HEK293T (cell line): ENCODE measurements around the gene CFAP299.
"Not testable (repeated sequence)": the region's sequence is repeated elsewhere in the genome, so short reads cannot be mapped to it uniquely, and the experiment has no call there.

Experiments used
- CTCF ChIA-PET: fragments of 350-600 bp; formaldehyde crosslinking; extraction: SDS; loops from one replicate; lab custom pipeline; 2021; ENCODE audit warnings: antibody characterized with exemption, inconsistent platforms; lab: Yijun Ruan, JAX
- POLR2A ChIA-PET: fragments of 350-600 bp; formaldehyde crosslinking; extraction: SDS; loops from one replicate; lab custom pipeline; 2020; ENCODE audit warnings: antibody characterized with exemption, inconsistent platforms; lab: Yijun Ruan, JAX
- DNase-seq: peaks from one replicate; pipeline ENCODE4 v3.0.0; 2012; ENCODE audit warnings: mixed read lengths; ENCODE audit errors: extremely low spot score
- ARNT ChIP-seq: fragments of 450-650 bp; IDR thresholded peaks from 2 replicates; pipeline ENCODE4 v1.6.1; 2017; ENCODE audit warnings: mild to moderate bottlenecking
- BHLHE40 ChIP-seq: fragments of 450-650 bp; IDR thresholded peaks from 2 replicates; pipeline ENCODE4 v1.6.1; 2016; ENCODE audit warnings: mild to moderate bottlenecking, moderate library complexity, borderline replicate concordance
- CTBP1 ChIP-seq: fragments of 450-650 bp; IDR thresholded peaks from 2 replicates; pipeline ENCODE4 v1.6.1; 2016; ENCODE audit warnings: borderline replicate concordance
- ELF4 ChIP-seq: fragments of 450-650 bp; IDR thresholded peaks from 2 replicates; pipeline ENCODE4 v1.6.1; 2017; ENCODE audit warnings: antibody characterized with exemption
- FOXA1 ChIP-seq: fragments of 450-650 bp; IDR thresholded peaks from 2 replicates; pipeline ENCODE4 v1.6.1; 2016; ENCODE audit warnings: mild to moderate bottlenecking
- FOXK2 ChIP-seq: fragments of 450-650 bp; IDR thresholded peaks from 2 replicates; pipeline ENCODE4 v1.6.1; 2016; ENCODE audit warnings: mild to moderate bottlenecking
- FOXM1 ChIP-seq: fragments of 450-650 bp; IDR thresholded peaks from 2 replicates; pipeline ENCODE4 v1.6.1; 2017; ENCODE audit warnings: mild to moderate bottlenecking, borderline replicate concordance
- HDGF ChIP-seq: fragments of 450-650 bp; IDR thresholded peaks from 2 replicates; pipeline ENCODE4 v1.6.1; 2017; ENCODE audit warnings: antibody characterized with exemption, borderline replicate concordance
- L3MBTL2 ChIP-seq: fragments of 450-650 bp; conservative IDR thresholded peaks from 2 replicates; pipeline ENCODE4 v1.6.1; 2016; ENCODE audit warnings: mild to moderate bottlenecking
- LEF1 ChIP-seq: fragments of 450-650 bp; IDR thresholded peaks from 2 replicates; pipeline ENCODE4 v1.6.1; 2017; ENCODE audit warnings: mild to moderate bottlenecking, borderline replicate concordance
- NFRKB ChIP-seq: fragments of 450-650 bp; IDR thresholded peaks from 2 replicates; pipeline ENCODE4 v1.6.1; 2016; ENCODE audit warnings: mild to moderate bottlenecking, moderate library complexity
- SP1 ChIP-seq: fragments of 450-650 bp; IDR thresholded peaks from 2 replicates; pipeline ENCODE4 v1.6.1; 2017
- SUZ12 ChIP-seq: fragments of 450-650 bp; IDR thresholded peaks from 2 replicates; pipeline ENCODE4 v1.6.1; 2016; ENCODE audit warnings: mild to moderate bottlenecking
- TARDBP ChIP-seq: fragments of 450-650 bp; IDR thresholded peaks from 2 replicates; pipeline ENCODE4 v1.6.1; 2016
- ZNF384 ChIP-seq: fragments of 450-650 bp; IDR thresholded peaks from 2 replicates; pipeline ENCODE4 v1.6.1; 2016
- TF ChIP-seq, protein P1 (sequence below): fragments of 450-650 bp; IDR thresholded peaks from 2 replicates; pipeline ENCODE4 v1.6.1; 2016

CFAP299 gene

DNA sequence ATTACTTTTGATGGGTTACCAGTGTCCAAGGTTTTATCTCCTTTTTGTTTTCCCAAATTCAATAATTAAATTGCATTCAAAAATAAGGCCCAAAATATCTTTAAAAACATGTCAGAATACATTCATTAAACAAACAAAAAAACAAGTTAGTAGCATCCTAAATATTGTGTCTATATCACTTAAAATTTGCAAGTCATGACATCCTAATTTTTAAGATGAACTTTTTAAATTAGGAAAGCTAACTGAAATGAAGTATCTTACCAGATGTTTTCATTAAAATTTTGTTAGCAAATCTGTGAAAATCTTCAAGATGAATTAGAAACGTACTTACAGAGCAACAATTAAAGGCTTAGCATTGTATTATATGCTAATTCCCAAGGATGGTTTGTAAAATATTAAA, 962 bp upstream of the CFAP299 start:
- DNase-seq, result no peak
- no peak for TF ChIP-seq ZNF384
- TF ChIP-seq, protein P1, sequence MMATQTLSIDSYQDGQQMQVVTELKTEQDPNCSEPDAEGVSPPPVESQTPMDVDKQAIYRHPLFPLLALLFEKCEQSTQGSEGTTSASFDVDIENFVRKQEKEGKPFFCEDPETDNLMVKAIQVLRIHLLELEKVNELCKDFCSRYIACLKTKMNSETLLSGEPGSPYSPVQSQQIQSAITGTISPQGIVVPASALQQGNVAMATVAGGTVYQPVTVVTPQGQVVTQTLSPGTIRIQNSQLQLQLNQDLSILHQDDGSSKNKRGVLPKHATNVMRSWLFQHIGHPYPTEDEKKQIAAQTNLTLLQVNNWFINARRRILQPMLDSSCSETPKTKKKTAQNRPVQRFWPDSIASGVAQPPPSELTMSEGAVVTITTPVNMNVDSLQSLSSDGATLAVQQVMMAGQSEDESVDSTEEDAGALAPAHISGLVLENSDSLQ, result no peak
- TF ChIP-seq BHLHE40, result no peak
- TF ChIP-seq SP1, result no peak
- no peak for TF ChIP-seq TARDBP
- TF ChIP-seq FOXK2, result no peak
- no peak for TF ChIP-seq SUZ12
- TF ChIP-seq HDGF, result no peak
- TF ChIP-seq ELF4, result no peak
- TF ChIP-seq ARNT, result no peak
- POLR2A ChIA-PET, result no interaction called here
- CTCF ChIA-PET, result interaction anchor here (1.2 to 2.5 kb wide), 3 partner anchors 12 to 114 kb away, joined by 3 to 12 read pairs (median 8); no protein-coding TSS in a partner anchor

DNA sequence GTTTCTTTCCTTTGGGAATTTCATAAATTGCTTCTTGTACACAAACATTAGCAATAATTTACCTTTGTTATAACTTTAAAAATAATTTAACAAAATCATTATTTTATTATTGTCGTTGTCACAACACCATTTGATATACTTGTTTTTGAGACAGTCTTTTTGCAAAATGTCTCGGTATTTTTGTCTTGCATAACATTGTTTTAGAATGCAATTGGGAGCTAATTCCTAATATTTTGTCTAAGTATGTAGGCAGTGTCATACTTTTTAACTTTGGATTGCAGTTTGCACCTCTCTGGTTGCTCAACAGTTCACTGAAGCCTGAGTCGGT, 340 bp upstream of the CFAP299 start:
- TF ChIP-seq ELF4 (no peak), HDGF (no peak), BHLHE40 (no peak), ARNT (no peak), FOXM1 (no peak), FOXK2 (no peak), LEF1 (no peak), NFRKB (no peak), FOXA1 (no peak), ZNF384 (no peak), L3MBTL2 (no peak), CTBP1 (no peak), TARDBP (no peak), SUZ12 (no peak), SP1 (no peak)
- TF ChIP-seq, protein P1, result no peak
- CTCF ChIA-PET, result interaction anchor here (0.5 to 2.5 kb wide), 8 partner anchors 12 to 263 kb away, joined by 3 to 12 read pairs (median 3); no protein-coding TSS in a partner anchor
- POLR2A ChIA-PET, result interaction anchor here (1.0 kb wide), 1 partner anchor 133 kb away, joined by 3 read pairs; no protein-coding TSS in a partner anchor
- DNase-seq, result no peak

DNA sequence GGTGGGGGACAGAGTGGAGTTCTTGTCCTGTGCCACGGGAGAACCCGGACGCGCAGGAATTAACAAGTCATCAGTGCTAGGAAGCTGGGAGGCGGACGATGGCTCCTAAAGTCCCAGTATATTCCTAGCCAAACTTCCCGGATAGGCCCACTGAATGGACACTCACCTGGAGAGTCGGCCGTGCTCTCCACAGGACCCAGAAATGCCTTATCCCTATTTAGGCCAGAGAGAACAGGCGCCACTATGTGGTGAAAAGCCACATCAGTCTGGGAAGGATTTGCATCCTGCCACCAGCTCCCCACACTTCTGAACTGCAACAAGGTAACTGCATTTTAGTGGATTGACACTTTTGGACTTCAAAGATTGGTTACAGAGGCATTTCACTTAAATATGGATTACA, 1.1 kb downstream of the CFAP299 start:
- ChIA-PET POLR2A (no interaction called here), CTCF (interaction anchor here (0.6 to 2.5 kb wide), 6 partner anchors 12 to 1384 kb away, joined by 3 to 12 read pairs (median 3); no protein-coding TSS in a partner anchor)
- DNase-seq, result peak; percentile 59
- TF ChIP-seq FOXK2, result no peak
- no peak for TF ChIP-seq ELF4
- TF ChIP-seq L3MBTL2, result no peak
- TF ChIP-seq, protein P1, result no peak
- no peak for TF ChIP-seq ARNT
- no peak for TF ChIP-seq NFRKB
- TF ChIP-seq FOXA1, result no peak

DNA sequence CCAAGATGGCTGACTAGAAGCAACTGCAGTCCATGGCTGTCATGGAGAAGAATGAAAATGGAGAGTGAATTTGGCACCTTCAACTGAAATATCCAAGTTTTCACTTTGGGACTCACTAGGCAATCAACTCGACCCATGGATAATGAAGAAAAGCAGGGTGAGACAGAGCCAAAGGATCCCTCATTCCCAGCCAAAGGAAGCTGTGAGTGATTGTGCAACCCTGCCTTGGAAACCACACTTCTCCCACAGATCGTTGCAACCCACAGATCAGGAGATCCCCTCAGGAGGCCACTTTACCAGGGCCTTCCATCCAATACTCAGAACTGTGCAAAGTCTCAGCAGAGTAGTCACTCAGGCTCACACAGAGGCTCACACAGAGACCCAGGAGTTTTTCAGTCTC, 4.5 kb downstream of the CFAP299 start:
- TF ChIP-seq ZNF384 (no peak), ARNT (no peak), FOXA1 (no peak), HDGF (no peak), TARDBP (no peak), CTBP1 (no peak), ELF4 (no peak), SUZ12 (no peak), FOXM1 (no peak), L3MBTL2 (no peak), NFRKB (no peak), LEF1 (no peak), BHLHE40 (no peak), SP1 (no peak), FOXK2 (no peak)
- TF ChIP-seq, protein P1, result no peak
- CTCF ChIA-PET, result no interaction called here
- DNase-seq, result no peak
- POLR2A ChIA-PET, result no interaction called here

DNA sequence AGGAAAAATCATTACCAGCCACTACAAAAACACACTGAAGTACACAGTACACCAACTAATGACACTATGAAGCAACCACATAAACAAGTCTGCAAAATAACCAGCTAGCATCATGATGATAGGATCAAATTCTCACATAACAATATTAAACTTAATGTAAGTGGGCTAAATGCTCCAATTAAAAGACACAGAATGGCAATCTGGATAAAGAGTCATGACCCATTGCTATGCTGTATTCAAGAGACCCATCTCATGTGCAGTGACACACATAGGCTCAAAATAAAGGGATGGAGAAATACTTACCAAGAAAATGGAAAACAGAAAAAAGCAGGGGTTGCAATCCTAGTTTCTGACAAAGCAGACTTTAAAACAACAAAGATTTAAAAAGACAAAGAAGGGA, 7.2 kb downstream of the CFAP299 start:
- POLR2A ChIA-PET, DNase-seq, CTCF ChIA-PET: not testable (repeated sequence)

DNA sequence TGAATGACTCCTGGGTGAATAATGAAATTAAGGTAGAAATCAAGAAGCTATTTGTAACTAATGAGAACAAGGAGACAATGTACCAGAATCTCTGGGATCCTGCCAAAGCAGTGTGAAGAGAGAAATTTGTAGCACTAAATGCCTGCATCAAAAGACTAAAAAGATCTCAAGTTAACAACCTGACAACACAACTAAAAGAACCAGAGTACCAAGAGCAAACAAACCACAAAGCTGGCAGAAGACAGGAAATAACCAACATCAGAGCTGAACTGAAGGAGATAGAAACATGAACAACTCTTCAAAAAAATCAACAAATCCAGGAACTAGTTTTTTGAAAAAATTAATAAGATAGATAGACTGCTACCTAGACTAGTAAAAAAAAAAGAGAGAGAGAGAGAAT, 8.4 kb downstream of the CFAP299 start:
- no peak for TF ChIP-seq FOXK2
- TF ChIP-seq SUZ12, result no peak
- no peak for TF ChIP-seq L3MBTL2
- TF ChIP-seq FOXA1, result no peak
- TF ChIP-seq FOXM1, result no peak
- no peak for TF ChIP-seq BHLHE40
- TF ChIP-seq NFRKB, result no peak
- TF ChIP-seq LEF1, result no peak
- no peak for TF ChIP-seq CTBP1
- TF ChIP-seq ARNT, result no peak
- no peak for TF ChIP-seq TARDBP
- TF ChIP-seq, protein P1, result no peak
- no peak for TF ChIP-seq HDGF
- TF ChIP-seq ELF4, result no peak
- CTCF ChIA-PET, result no interaction called here
- POLR2A ChIA-PET, result no interaction called here
- DNase-seq, result no peak
